SK-N-SH (cell line): ENCODE results near the gene SPTBN5. TPM values are rescaled to one million over a fixed set of nuclear protein-coding genes. Genes with fewer than 3 reads are reported as not detected.

Source experiments
- CTCF ChIA-PET: fragments of 300-600, 350-600 bp; formaldehyde crosslinking; extraction: SDS; loops from one replicate; lab custom pipeline; 2021; lab: Yijun Ruan, JAX
- POLR2A ChIA-PET: fragments of 350-600 bp; sonication (Branson Sonifier 250); formaldehyde crosslinking; extraction: SDS; loops from one replicate; lab custom pipeline; 2020; ENCODE audit warnings: antibody characterized with exemption, inconsistent platforms; lab: Yijun Ruan, JAX
- DNase-seq: peaks from one replicate; pipeline ENCODE4 v3.0.0; 2012
- H2AFZ ChIP-seq: fragments of 200-600 bp; sonication (generic); 2 replicates; pipeline ENCODE4 v1.8.1; 2016; ENCODE audit warnings: antibody characterized with exemption, mild to moderate bottlenecking, low read depth
- H3F3A ChIP-seq: fragments of 200-600 bp; sonication (generic); replicated peaks from 2 replicates; pipeline ENCODE3; 2016; ENCODE audit warnings: antibody characterized with exemption, mild to moderate bottlenecking; ENCODE audit not compliant: insufficient read depth
- H3K27ac ChIP-seq, 2 experiments: fragments of 200-500 bp in 1 of 2; fragments of 200-600 bp in 1 of 2; sonication (Bioruptor generic) in 1 of 2; sonication (generic), shearing (Covaris generic) in 1 of 2; 2 replicates each; pipeline versions ENCODE4 v1.5.1 to v1.6.1; 2014 to 2016; ENCODE audit warnings: low read depth in 2 of 2, inconsistent platforms in 1 of 2, low read length in 1 of 2, mild to moderate bottlenecking in 1 of 2, mixed read lengths in 1 of 2
- H3K27me3 ChIP-seq: fragments of 200-600 bp; sonication (generic), shearing (Covaris generic); 2 replicates; pipeline ENCODE4 v1.6.1; 2016; ENCODE audit warnings: mixed run types; ENCODE audit not compliant: insufficient read depth
- H3K36me3 ChIP-seq, 2 experiments: fragments of 200-500 bp in 1 of 2; fragments of 200-600 bp in 1 of 2; sonication (Bioruptor generic) in 1 of 2; sonication (generic) in 1 of 2; replicated peaks in 1 of 2; 2 replicates each; pipeline versions ENCODE3 to v1.5.1; 2014 to 2016; ENCODE audit warnings: low read length in 1 of 2, mild to moderate bottlenecking in 1 of 2; ENCODE audit not compliant: insufficient read depth in 2 of 2, control insufficient read depth in 1 of 2
- H3K4me1 ChIP-seq, 2 experiments: fragments of 200-500 bp in 1 of 2; fragments of 200-600 bp in 1 of 2; sonication (Bioruptor generic) in 1 of 2; sonication (generic), shearing (Covaris generic) in 1 of 2; 2 replicates each; pipeline versions ENCODE4 v1.5.1 to v1.6.1; 2014 to 2016; ENCODE audit warnings: low read depth in 1 of 2, low read length in 1 of 2, mixed run types in 1 of 2; ENCODE audit not compliant: insufficient read depth in 2 of 2, control insufficient read depth in 1 of 2
- H3K4me2 ChIP-seq: fragments of 200-600 bp; sonication (generic), shearing (Covaris generic); 2 replicates; pipeline ENCODE4 v1.6.1; 2017; ENCODE audit warnings: mixed run types
- H3K4me3 ChIP-seq, 2 experiments: fragments of 200-500 bp in 1 of 2; fragments of 200-600 bp in 1 of 2; sonication (Bioruptor generic) in 1 of 2; sonication (generic), shearing (Covaris generic) in 1 of 2; 2 replicates each; pipeline versions ENCODE4 v1.5.1 to v1.8.1; 2014 to 2016; ENCODE audit warnings: low read depth in 2 of 2, inconsistent platforms in 1 of 2, low read length in 1 of 2, mild to moderate bottlenecking in 1 of 2, mixed read lengths in 1 of 2, moderate library complexity in 1 of 2
- H3K79me2 ChIP-seq: fragments of 200-600 bp; sonication (generic); 2 replicates; pipeline ENCODE4 v1.8.1; 2017; ENCODE audit warnings: mild to moderate bottlenecking; ENCODE audit not compliant: insufficient read depth
- H3K9ac ChIP-seq: fragments of 200-600 bp; sonication (generic); 2 replicates; pipeline ENCODE4 v1.6.1; 2017; ENCODE audit warnings: mixed run types
- H3K9me2 ChIP-seq: fragments of 200-600 bp; sonication (generic); 2 replicates; pipeline ENCODE4 v1.6.1; 2017; ENCODE audit warnings: mixed run types
- H3K9me3 ChIP-seq: fragments of 200-600 bp; sonication (generic); 2 replicates; pipeline ENCODE4 v1.6.1; 2017; ENCODE audit warnings: mixed run types, mild to moderate bottlenecking, moderate library complexity
- H4K20me1 ChIP-seq: fragments of 200-600 bp; sonication (generic); 2 replicates; pipeline ENCODE4 v1.6.1; 2017; ENCODE audit warnings: mild to moderate bottlenecking, mixed run types; ENCODE audit not compliant: insufficient read depth
- FOXJ3 ChIP-seq: sonication (generic); formaldehyde crosslinking; IDR thresholded peaks from 2 replicates; pipeline ENCODE4 v1.5.1; 2020; ENCODE audit warnings: mild to moderate bottlenecking, missing genetic modification reagents
- FOXM1 ChIP-seq: IDR thresholded peaks from 2 replicates; pipeline ENCODE4 v1.4.0; 2012; ENCODE audit warnings: low read depth, mild to moderate bottlenecking
- GABPA ChIP-seq: IDR thresholded peaks from 2 replicates; pipeline ENCODE4 v1.4.0; 2012; ENCODE audit warnings: low read depth, mild to moderate bottlenecking
- NRF1 ChIP-seq: IDR thresholded peaks from 2 replicates; pipeline ENCODE4 v1.6.1; 2012; ENCODE audit warnings: low read depth, mild to moderate bottlenecking, low read length
- RCOR1 ChIP-seq: fragments of 150-350 bp; IDR thresholded peaks from 2 replicates; pipeline ENCODE4 v1.6.1; 2017; ENCODE audit warnings: antibody characterized with exemption, low read length
- RFX5 ChIP-seq: IDR thresholded peaks from 2 replicates; pipeline ENCODE4 v1.6.1; 2012; ENCODE audit warnings: mild to moderate bottlenecking, improper control_type of control experiment, low read length
- WGBS: methylation state at CpG from one replicate; pipeline ENCODE4 v1.1.6; 2017; ENCODE audit warnings: low lambda C conversion rate; 5-methylcytosine and 5-hydroxymethylcytosine counted together
- polyA plus RNA-seq, 3 experiments: library from polyadenylated mRNA; depleted of rRNA; stranded (reverse); fragments of >200 nt; gene quantifications; 2 replicates each; pipeline ENCODE4 v1.2.3, GENCODE V29; 2012
- TF ChIP-seq, protein P1 (sequence below): IDR thresholded peaks from 2 replicates; pipeline ENCODE4 v1.4.0; 2012; ENCODE audit warnings: low read depth, borderline replicate concordance
- TF ChIP-seq, protein P2 (sequence below): IDR thresholded peaks from 2 replicates; pipeline ENCODE4 v1.6.1; 2012; ENCODE audit warnings: mild to moderate bottlenecking, low read depth, low read length, moderate library complexity
- TF ChIP-seq, protein P3 (sequence below): fragments of 200-600 bp; sonication (generic); IDR thresholded peaks from 2 replicates; pipeline ENCODE4 v1.6.1; 2017; ENCODE audit warnings: antibody characterized with exemption, mild to moderate bottlenecking, moderate library complexity
- TF ChIP-seq, protein P4 (sequence below): IDR thresholded peaks from 2 replicates; pipeline ENCODE4 v1.4.0; 2012; ENCODE audit warnings: low read depth
- TF ChIP-seq, protein P5 (sequence below): IDR thresholded peaks from 2 replicates; pipeline ENCODE4 v1.4.0; 2012; ENCODE audit warnings: low read depth, borderline replicate concordance

The SPTBN5 gene
- polyA plus RNA-seq, 1 of the 3 experiments (the other 2 are of a cell fraction) = 0.23 TPM

DNA sequence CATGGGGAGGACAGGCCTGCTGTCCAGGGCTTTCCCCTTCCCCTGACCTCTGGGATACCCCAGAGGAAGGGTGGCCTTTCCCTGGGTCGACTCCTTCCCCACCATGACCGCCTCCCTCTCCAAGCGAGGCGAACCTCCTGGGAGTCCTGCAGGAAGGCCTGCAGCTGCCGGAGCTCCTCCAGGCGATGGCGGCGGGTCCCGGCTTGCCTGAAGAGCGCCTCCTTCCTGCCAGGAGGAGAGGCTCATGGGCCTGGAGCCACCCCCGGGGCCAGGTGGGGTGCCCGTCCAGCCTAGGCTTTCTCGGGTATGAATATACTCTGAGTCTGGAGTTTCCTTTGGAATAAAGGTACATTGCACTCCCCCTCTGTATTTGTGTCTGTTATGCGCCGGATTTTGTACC lies 35.1 kb downstream of the SPTBN5 start (continued):
- TF ChIP-seq, protein P1, sequence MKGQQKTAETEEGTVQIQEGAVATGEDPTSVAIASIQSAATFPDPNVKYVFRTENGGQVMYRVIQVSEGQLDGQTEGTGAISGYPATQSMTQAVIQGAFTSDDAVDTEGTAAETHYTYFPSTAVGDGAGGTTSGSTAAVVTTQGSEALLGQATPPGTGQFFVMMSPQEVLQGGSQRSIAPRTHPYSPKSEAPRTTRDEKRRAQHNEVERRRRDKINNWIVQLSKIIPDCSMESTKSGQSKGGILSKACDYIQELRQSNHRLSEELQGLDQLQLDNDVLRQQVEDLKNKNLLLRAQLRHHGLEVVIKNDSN = no peak
- no peak for TF ChIP-seq FOXJ3 (CRISPR knock-in tag)
- no peak for TF ChIP-seq GABPA
- TF ChIP-seq, protein P2, sequence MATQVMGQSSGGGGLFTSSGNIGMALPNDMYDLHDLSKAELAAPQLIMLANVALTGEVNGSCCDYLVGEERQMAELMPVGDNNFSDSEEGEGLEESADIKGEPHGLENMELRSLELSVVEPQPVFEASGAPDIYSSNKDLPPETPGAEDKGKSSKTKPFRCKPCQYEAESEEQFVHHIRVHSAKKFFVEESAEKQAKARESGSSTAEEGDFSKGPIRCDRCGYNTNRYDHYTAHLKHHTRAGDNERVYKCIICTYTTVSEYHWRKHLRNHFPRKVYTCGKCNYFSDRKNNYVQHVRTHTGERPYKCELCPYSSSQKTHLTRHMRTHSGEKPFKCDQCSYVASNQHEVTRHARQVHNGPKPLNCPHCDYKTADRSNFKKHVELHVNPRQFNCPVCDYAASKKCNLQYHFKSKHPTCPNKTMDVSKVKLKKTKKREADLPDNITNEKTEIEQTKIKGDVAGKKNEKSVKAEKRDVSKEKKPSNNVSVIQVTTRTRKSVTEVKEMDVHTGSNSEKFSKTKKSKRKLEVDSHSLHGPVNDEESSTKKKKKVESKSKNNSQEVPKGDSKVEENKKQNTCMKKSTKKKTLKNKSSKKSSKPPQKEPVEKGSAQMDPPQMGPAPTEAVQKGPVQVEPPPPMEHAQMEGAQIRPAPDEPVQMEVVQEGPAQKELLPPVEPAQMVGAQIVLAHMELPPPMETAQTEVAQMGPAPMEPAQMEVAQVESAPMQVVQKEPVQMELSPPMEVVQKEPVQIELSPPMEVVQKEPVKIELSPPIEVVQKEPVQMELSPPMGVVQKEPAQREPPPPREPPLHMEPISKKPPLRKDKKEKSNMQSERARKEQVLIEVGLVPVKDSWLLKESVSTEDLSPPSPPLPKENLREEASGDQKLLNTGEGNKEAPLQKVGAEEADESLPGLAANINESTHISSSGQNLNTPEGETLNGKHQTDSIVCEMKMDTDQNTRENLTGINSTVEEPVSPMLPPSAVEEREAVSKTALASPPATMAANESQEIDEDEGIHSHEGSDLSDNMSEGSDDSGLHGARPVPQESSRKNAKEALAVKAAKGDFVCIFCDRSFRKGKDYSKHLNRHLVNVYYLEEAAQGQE = no peak
- no peak for TF ChIP-seq NRF1
- TF ChIP-seq, protein P3, sequence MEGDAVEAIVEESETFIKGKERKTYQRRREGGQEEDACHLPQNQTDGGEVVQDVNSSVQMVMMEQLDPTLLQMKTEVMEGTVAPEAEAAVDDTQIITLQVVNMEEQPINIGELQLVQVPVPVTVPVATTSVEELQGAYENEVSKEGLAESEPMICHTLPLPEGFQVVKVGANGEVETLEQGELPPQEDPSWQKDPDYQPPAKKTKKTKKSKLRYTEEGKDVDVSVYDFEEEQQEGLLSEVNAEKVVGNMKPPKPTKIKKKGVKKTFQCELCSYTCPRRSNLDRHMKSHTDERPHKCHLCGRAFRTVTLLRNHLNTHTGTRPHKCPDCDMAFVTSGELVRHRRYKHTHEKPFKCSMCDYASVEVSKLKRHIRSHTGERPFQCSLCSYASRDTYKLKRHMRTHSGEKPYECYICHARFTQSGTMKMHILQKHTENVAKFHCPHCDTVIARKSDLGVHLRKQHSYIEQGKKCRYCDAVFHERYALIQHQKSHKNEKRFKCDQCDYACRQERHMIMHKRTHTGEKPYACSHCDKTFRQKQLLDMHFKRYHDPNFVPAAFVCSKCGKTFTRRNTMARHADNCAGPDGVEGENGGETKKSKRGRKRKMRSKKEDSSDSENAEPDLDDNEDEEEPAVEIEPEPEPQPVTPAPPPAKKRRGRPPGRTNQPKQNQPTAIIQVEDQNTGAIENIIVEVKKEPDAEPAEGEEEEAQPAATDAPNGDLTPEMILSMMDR = no peak
- TF ChIP-seq, protein P4, sequence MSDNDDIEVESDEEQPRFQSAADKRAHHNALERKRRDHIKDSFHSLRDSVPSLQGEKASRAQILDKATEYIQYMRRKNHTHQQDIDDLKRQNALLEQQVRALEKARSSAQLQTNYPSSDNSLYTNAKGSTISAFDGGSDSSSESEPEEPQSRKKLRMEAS = no peak
- TF ChIP-seq RCOR1 = no peak
- TF ChIP-seq, all 33 proteins: peak for 0

DNA sequence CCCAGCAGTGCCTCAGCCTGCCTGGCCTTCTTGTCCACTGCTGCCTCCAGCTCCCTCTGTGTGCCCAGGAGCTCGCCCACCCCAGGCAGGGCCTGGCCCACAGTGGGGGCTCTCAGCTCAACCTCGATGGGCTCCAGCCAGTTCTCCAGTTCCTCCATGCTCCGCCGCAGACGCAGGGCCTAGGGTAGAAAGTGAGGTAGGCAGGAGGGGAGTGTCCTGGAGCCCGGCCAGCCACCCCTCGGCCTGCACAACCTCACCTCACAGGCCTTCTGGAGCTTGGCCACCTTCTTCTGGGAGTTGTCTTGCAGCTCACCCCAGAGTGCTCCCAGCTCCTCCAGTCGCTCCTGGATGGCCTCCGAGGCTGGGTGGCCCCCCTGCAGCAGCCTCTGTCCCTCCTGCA lies 36.5 kb downstream of the SPTBN5 start:
- H3K36me3 ChIP-seq = no peaks in the 10 kb centered on the region
- 74% methylated on average over 6 of the region's 9 CpGs for WGBS
- no peaks in the 10 kb centered on the region for H3K9me2 ChIP-seq

More for the DNA sequence above, 36.5 kb downstream of the SPTBN5 start:
- TF ChIP-seq NRF1 = no peak
- no peak for TF ChIP-seq RCOR1
- no peak for TF ChIP-seq FOXM1
- TF ChIP-seq, protein P5, sequence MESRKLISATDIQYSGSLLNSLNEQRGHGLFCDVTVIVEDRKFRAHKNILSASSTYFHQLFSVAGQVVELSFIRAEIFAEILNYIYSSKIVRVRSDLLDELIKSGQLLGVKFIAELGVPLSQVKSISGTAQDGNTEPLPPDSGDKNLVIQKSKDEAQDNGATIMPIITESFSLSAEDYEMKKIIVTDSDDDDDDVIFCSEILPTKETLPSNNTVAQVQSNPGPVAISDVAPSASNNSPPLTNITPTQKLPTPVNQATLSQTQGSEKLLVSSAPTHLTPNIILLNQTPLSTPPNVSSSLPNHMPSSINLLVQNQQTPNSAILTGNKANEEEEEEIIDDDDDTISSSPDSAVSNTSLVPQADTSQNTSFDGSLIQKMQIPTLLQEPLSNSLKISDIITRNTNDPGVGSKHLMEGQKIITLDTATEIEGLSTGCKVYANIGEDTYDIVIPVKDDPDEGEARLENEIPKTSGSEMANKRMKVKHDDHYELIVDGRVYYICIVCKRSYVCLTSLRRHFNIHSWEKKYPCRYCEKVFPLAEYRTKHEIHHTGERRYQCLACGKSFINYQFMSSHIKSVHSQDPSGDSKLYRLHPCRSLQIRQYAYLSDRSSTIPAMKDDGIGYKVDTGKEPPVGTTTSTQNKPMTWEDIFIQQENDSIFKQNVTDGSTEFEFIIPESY = no peak
- TF ChIP-seq RFX5 = no peak
- Histone ChIP-seq H3K27ac (no peak overlapping the region), H3K9ac (no peak overlapping the region), H3K4me3 (no peak overlapping the region), H3K9me3 (no peaks in the 10 kb centered on the region), H4K20me1 (no peaks in the 10 kb centered on the region), H3F3A (no peaks in the 10 kb centered on the region), H3K27me3 (no peaks in the 10 kb centered on the region), H2AFZ (no peak overlapping the region), H3K4me2 (no peak overlapping the region), H3K79me2 (no peaks in the 10 kb centered on the region), H3K4me1 (peaks cover 0 to 17% of the 10 kb centered on the region in 2 experiments; a peak in 1 of 4 replicates)
- POLR2A ChIA-PET = no interaction called here
- no peak for DNase-seq
- CTCF ChIA-PET = interaction anchor here (1.2 to 1.3 kb wide), 2 partner anchors 20 to 47 kb away, joined by 3 read pairs; no protein-coding TSS in a partner anchor
